ENCODE measurements around the gene CDC34. TPM values are rescaled to one million over a fixed set of nuclear protein-coding genes. Genes with fewer than 3 reads are reported as not detected.

Gene CDC34
- total and polyA plus RNA-seq, 9 of the 15 experiments (the other 6 are each of a cell fraction or from before 2014, with no cell fraction given) = 0.80 to 203 (median 65.5) TPM

DNA sequence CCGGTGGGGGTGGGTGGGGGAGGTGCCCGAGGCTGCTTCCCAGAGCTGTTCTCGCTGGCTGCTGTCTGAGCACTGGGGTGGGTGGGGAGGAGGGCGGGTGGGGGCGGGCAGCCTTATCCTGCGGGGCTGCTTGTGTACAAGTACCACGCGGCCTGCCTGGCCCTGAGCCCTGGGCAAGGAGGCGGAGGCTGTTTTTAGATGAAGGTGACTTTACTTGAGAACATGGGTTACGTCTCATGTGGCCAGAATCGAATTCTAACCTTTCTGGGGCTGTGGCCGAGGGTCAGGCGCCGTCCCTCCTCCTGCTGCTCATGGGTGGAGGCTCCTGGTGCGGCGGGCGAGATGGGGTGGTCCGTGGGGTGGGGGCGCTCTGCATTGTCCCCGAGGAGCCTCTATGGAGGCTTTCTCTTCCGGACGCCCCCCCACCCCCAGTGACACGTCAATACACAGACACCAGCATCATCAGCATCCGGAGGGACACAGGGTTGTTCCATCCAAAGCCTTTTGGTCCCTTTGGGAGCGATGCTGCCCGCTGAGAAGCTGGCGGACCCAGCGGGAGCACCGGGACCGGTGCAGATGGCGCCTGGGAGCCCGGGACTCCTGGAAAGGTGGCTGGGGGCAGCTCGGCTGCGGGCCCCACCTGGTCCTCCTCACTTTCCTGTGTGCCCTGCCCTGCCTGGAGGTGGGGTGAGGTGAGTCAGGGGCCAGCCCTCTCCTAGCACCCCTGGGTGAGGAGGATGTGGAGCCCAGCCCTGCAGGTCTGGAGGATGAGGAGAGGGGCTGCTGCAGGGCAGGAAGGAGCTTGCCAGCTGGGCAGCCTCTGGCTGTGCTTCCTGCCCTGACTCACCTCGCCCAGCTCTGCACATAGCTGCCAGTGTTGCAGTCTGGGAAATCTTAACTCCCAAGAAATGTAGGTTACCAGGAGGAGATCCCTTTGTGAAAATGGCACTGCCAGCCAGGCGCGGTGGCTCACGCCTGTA, 44.3 kb downstream of the CDC34 start (continued):
- TF ChIP-seq, protein P1, sequence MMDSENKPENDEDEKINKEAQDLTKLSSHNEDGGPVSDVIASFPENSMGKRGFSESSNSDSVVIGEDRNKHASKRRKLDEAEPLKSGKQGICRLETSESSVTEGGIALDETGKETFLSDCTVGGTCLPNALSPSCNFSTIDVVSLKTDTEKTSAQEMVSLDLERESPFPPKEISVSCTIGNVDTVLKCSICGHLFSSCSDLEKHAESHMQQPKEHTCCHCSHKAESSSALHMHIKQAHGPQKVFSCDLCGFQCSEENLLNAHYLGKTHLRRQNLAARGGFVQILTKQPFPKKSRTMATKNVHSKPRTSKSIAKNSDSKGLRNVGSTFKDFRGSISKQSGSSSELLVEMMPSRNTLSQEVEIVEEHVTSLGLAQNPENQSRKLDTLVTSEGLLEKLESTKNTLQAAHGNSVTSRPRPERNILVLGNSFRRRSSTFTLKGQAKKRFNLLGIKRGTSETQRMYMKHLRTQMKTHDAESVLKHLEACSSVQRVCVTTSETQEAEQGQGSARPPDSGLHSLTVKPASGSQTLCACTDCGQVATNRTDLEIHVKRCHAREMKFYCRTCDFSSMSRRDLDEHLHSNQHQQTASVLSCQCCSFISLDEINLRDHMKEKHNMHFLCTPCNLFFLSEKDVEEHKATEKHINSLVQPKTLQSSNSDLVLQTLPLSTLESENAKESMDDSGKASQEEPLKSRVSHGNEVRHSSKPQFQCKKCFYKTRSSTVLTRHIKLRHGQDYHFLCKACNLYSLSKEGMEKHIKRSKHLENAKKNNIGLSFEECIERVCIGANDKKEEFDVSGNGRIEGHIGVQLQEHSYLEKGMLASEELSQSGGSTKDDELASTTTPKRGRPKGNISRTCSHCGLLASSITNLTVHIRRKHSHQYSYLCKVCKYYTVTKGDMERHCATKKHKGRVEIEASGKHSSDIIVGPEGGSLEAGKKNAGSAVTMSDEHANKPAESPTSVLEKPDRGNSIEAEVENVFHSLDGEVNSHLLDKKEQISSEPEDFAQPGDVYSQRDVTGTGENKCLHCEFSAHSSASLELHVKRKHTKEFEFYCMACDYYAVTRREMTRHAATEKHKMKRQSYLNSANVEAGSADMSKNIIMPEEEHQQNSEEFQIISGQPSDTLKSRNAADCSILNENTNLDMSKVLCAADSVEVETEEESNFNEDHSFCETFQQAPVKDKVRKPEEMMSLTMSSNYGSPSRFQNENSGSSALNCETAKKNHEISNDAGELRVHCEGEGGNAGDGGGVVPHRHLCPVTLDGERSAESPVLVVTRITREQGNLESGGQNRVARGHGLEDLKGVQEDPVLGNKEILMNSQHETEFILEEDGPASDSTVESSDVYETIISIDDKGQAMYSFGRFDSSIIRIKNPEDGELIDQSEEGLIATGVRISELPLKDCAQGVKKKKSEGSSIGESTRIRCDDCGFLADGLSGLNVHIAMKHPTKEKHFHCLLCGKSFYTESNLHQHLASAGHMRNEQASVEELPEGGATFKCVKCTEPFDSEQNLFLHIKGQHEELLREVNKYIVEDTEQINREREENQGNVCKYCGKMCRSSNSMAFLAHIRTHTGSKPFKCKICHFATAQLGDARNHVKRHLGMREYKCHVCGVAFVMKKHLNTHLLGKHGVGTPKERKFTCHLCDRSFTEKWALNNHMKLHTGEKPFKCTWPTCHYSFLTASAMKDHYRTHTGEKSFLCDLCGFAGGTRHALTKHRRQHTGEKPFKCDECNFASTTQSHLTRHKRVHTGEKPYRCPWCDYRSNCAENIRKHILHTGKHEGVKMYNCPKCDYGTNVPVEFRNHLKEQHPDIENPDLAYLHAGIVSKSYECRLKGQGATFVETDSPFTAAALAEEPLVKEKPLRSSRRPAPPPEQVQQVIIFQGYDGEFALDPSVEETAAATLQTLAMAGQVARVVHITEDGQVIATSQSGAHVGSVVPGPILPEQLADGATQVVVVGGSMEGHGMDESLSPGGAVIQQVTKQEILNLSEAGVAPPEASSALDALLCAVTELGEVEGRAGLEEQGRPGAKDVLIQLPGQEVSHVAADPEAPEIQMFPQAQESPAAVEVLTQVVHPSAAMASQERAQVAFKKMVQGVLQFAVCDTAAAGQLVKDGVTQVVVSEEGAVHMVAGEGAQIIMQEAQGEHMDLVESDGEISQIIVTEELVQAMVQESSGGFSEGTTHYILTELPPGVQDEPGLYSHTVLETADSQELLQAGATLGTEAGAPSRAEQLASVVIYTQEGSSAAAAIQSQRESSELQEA (IDR thresholded peaks at IDR 0.05; ENCODE audit: low read depth) = no peak
- TF ChIP-seq HNRNPL (IDR thresholded peaks at IDR 0.05; ENCODE audit: low read depth, low read length) = no peak
- no peak for TF ChIP-seq CREBBP (IDR thresholded peaks at IDR 0.05; ENCODE audit: low read depth, low read length)
- TF ChIP-seq, protein P2, sequence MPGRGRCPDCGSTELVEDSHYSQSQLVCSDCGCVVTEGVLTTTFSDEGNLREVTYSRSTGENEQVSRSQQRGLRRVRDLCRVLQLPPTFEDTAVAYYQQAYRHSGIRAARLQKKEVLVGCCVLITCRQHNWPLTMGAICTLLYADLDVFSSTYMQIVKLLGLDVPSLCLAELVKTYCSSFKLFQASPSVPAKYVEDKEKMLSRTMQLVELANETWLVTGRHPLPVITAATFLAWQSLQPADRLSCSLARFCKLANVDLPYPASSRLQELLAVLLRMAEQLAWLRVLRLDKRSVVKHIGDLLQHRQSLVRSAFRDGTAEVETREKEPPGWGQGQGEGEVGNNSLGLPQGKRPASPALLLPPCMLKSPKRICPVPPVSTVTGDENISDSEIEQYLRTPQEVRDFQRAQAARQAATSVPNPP (IDR thresholded peaks at IDR 0.05; ENCODE audit: borderline replicate concordance, insufficient read depth, insufficient read length) = no peak
- no peak for TF ChIP-seq JUND (IDR thresholded peaks at IDR 0.05; ENCODE audit: borderline replicate concordance, low read depth, low read length)
- TF ChIP-seq JUND (tag; IDR thresholded peaks at IDR 0.05; ENCODE audit: borderline replicate concordance, low read depth, low read length) = no peak
- TF ChIP-seq, protein P3, sequence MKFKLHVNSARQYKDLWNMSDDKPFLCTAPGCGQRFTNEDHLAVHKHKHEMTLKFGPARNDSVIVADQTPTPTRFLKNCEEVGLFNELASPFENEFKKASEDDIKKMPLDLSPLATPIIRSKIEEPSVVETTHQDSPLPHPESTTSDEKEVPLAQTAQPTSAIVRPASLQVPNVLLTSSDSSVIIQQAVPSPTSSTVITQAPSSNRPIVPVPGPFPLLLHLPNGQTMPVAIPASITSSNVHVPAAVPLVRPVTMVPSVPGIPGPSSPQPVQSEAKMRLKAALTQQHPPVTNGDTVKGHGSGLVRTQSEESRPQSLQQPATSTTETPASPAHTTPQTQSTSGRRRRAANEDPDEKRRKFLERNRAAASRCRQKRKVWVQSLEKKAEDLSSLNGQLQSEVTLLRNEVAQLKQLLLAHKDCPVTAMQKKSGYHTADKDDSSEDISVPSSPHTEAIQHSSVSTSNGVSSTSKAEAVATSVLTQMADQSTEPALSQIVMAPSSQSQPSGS (CRISPR knock-in tag; IDR thresholded peaks at IDR 0.05) = no peak
- no peak for TF ChIP-seq TARDBP (IDR thresholded peaks at IDR 0.05)
- TF ChIP-seq ZNF274 (IDR thresholded peaks at IDR 0.05; ENCODE audit: borderline replicate concordance, low read depth, low read length) = no peak
- TF ChIP-seq ZFP1 (CRISPR knock-in tag; IDR thresholded peaks at IDR 0.05) = no peak
- no peak for TF ChIP-seq BRCA1 (IDR thresholded peaks at IDR 0.05)
- TF ChIP-seq BRCA1 (CRISPR knock-in tag; IDR thresholded peaks at IDR 0.05) = no peak
- no peak for TF ChIP-seq ZNF165 (CRISPR knock-in tag; IDR thresholded peaks at IDR 0.05; ENCODE audit: borderline replicate concordance)
- no peak for TF ChIP-seq MLLT1 (IDR thresholded peaks at IDR 0.05)
- no peak for TF ChIP-seq E2F3 (CRISPR knock-in tag; IDR thresholded peaks at IDR 0.05)
- TF ChIP-seq GTF2E2 (tag; IDR thresholded peaks at IDR 0.05) = no peak

Data from K562 (cell line).